Activated CD4-positive, alpha-beta memory T cell treated with anti-CD3 and anti-CD28 coated beads for 36 hours (primary cell): ENCODE measurements around the gene DDO. TPM values are rescaled to one million over a fixed set of nuclear protein-coding genes. Genes with fewer than 3 reads are reported as not detected.
"Not testable (repeated sequence)": the region's sequence is repeated elsewhere in the genome, so short reads cannot be mapped to it uniquely, and the experiment has no call there.

Experiments used
- CTCF ChIA-PET: fragments of 350-600 bp; sonication (Branson Sonifier 250); formaldehyde crosslinking; loops from one replicate; lab custom pipeline; 2021; ENCODE audit warnings: antibody characterized with exemption, inconsistent platforms; lab: Charles Lee
- POLR2A ChIA-PET: fragments of 350-600 bp; sonication (Branson Sonifier 250); formaldehyde crosslinking; loops from one replicate; lab custom pipeline; 2021; ENCODE audit warnings: antibody characterized with exemption; lab: Charles Lee
- DNase-seq: peaks from one replicate; pipeline ENCODE4 v3.0.0-alpha.2; 2020
- H3K27ac Mint-ChIP-seq: one replicate; pipeline ENCODE4 v1.8.0; 2021; ENCODE audit warnings: mixed read lengths
- H3K27me3 Mint-ChIP-seq: one replicate; pipeline ENCODE4 v1.8.0; 2021; ENCODE audit warnings: mixed read lengths
- H3K36me3 Mint-ChIP-seq: one replicate; pipeline ENCODE4 v1.8.0; 2021; ENCODE audit warnings: mixed read lengths
- H3K4me1 Mint-ChIP-seq: one replicate; pipeline ENCODE4 v1.8.0; 2021; ENCODE audit warnings: low read depth, mixed read lengths
- H3K4me3 Mint-ChIP-seq: one replicate; pipeline ENCODE4 v1.8.0; 2021; ENCODE audit warnings: mild to moderate bottlenecking, mixed read lengths
- H3K9me3 Mint-ChIP-seq: one replicate; pipeline ENCODE4 v1.8.0; 2021; ENCODE audit warnings: mixed read lengths
- intact Hi-C: fragments of 100-400 bp; cut with micrococcal nuclease; formaldehyde crosslinking; loops from one replicate; pipeline ENCODE4 v1.15.1; 2023
- total RNA-seq, 2 experiments: library from RNA; stranded (reverse); gene quantifications; one replicate each; pipeline ENCODE4 v1.2.3, GENCODE V29; 2021

The DDO gene
- total RNA-seq, 2 experiments from 2014 or later: not detected

DNA sequence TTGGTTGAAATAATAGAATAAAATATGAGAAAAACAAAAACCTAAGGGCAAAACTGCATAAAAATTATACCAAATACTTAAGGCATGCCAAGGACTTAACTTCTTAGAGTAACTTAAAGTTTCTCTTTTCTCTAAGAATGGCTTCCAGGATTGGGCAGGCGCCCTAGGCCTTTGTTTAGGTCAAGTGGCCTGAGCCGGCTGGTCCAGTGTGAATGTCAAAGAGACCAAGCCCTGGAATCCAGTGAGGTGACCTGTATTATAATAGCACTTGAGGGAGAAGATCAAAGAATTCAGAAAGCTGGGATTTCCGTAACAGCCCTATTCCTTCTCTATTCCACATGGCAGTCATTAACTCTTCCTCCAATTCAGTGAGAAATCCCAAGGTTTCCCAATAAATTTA lies 63.8 kb downstream of the DDO start:
- H3K36me3 Mint-ChIP-seq: no peaks in the 10 kb centered on the region
- H3K27ac Mint-ChIP-seq: no peak overlapping the region
- ChIA-PET POLR2A (no interaction called here), CTCF (no interaction called here)
- no peaks in the 10 kb centered on the region for H3K9me3 Mint-ChIP-seq
- DNase-seq: no peak
- H3K27me3 Mint-ChIP-seq: peaks cover 11% of the 10 kb centered on the region
- H3K4me3 Mint-ChIP-seq: no peak overlapping the region
- peaks cover 1% of the 10 kb centered on the region for H3K4me1 Mint-ChIP-seq
- intact Hi-C loops: no loop called here

DNA sequence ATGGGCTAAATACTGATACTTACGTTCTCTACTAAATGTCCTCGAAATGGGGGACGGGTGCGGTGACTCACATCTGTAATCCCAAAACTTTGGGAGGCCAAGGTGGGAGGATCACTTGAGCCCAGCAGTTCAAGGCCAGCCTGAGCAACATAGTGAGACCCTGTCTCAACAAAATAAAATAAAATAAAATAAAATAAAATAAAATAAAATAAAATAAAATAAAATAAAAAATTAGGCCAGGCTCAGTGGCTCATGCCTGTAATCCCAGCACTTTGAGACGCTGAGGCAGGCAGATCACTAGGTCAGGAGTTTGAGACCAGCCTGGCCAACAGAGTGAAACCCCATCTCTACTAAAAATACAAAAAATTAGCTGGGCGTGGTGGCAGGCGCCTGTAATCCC lies 64.8 kb downstream of the DDO start:
- H3K4me1 Mint-ChIP-seq, H3K9me3 Mint-ChIP-seq, intact Hi-C loops, H3K36me3 Mint-ChIP-seq, H3K4me3 Mint-ChIP-seq, H3K27me3 Mint-ChIP-seq, DNase-seq, CTCF ChIA-PET, H3K27ac Mint-ChIP-seq, POLR2A ChIA-PET: not testable (repeated sequence)

DNA sequence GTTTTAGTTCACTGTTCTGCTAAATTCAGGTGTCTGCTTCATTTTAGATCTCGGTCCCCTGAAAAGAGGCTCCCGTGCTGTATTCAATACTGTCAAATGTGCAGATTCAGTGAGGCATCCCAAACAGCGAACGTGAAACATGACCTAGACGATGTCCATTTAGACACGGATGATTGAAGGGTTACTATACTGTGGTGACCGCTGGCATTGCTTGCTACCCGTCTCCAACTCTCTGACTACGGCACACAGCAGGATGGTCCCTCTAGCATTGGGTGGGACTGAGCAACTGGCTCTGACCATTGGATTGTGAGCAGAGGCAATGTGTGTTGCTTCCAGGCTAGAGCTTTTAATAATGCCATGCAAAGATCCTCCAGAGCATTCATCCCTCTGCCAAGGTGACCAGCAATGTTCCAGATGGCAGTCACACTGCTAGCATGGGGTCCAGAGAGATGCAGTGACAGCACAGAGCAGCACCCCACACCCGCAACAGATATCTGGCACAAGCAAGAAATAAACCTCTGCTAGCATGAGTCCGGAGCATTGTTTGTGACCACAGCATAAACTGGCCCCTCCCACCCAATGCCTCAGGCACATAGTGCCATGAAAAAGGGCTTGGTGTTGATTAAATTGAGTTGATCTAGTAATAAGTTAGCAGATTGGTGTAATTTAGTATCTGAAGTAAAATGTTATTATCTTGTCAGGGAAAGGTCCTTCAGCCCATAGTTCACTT lies 66.2 kb downstream of the DDO start:
- no peak overlapping the region for H3K27ac Mint-ChIP-seq
- no peak for DNase-seq
- ChIA-PET CTCF (no interaction called here), POLR2A (no interaction called here)
- no peaks in the 10 kb centered on the region for H3K9me3 Mint-ChIP-seq
- no peaks in the 10 kb centered on the region for H3K36me3 Mint-ChIP-seq
- no peak overlapping the region for H3K4me3 Mint-ChIP-seq
- no peaks in the 10 kb centered on the region for H3K27me3 Mint-ChIP-seq
- H3K4me1 Mint-ChIP-seq: no peaks in the 10 kb centered on the region
- intact Hi-C loops: no loop called here

DNA sequence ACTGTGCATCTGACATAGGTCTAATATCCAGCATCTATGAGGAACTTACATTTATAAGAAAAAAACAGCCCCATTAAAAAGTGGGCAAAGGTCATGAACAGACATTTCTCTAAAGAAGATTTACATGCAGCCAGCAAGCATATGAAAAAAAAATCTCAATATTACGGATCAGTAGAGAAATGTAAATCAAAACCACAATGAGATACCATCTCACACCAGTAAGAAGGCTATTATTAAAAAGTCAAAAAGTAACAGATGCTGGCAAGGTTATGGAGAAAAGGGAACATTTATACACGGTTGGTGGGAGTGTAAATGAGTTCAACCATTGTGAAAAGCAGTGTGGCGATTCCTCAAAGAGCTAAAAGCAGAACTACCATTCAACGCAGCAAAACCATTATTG lies 70.3 kb downstream of the DDO start:
- intact Hi-C loops: no loop called here
- Mint-ChIP-seq H3K36me3 (no peaks in the 10 kb centered on the region), H3K4me3 (no peak overlapping the region), H3K27me3 (no peaks in the 10 kb centered on the region), H3K4me1 (no peaks in the 10 kb centered on the region), H3K9me3 (no peaks in the 10 kb centered on the region), H3K27ac (no peak overlapping the region)
- POLR2A ChIA-PET: no interaction called here
- no peak for DNase-seq
- CTCF ChIA-PET: no interaction called here

DNA sequence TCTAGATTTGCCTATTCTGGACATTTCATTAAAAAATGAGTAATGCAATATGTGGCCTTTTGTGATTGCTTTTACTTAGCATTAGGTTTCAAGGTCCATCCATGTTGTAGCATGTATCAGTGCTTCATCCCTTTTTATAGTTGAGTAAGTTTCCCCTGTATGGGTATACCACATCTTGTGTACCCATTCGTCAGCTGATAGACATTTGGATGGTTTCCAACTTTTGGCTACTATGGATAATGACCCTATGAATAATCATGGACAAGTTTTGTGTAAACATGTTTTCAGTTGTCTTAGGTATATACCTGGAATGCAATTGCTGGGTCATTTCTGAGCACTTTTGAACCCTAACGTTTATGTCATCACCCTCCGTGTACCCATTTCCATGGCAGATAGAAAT lies 72.6 kb downstream of the DDO start:
- Mint-ChIP-seq H3K27me3 (no peaks in the 10 kb centered on the region), H3K9me3 (no peaks in the 10 kb centered on the region), H3K36me3 (no peaks in the 10 kb centered on the region), H3K4me3 (no peak overlapping the region), H3K4me1 (no peaks in the 10 kb centered on the region), H3K27ac (no peak overlapping the region)
- POLR2A ChIA-PET: no interaction called here
- intact Hi-C loops: no loop called here
- DNase-seq: no peak
- CTCF ChIA-PET: no interaction called here

Other genes with a start within 250 kb of the DDO start
- gene WASF1, start 235.9 kb downstream of the DDO start, total RNA-seq: 1 to 10 TPM; 1.9 to 2.6 TPM
- 10 to 100 TPM; 26.2 to 30.2 TPM for gene CDC40, start 235.1 kb downstream of the DDO start, total RNA-seq
- not detected for gene METTL24, start 57.2 kb downstream of the DDO start, total RNA-seq
- not detected for gene SLC22A16, start 61.0 kb upstream of the DDO start, total RNA-seq